Spleen (tissue), 3 donors: ENCODE measurements around the gene GPR15LG.

Source experiments
- POLR2A ChIP-seq, 3 donors: fragments of 450-650 bp; IDR thresholded peaks; one replicate each; pipeline ENCODE4 v1.5.1; 2017; ENCODE audit warnings: antibody characterized with exemption in 3 of 3, mild to moderate bottlenecking in 1 of 3
- POLR2AphosphoS5 ChIP-seq, 3 donors: sonication (generic); formaldehyde crosslinking; IDR thresholded peaks; one replicate each; pipeline ENCODE4 v1.5.1; 2017; ENCODE audit warnings: antibody characterized with exemption in 3 of 3

DNA sequence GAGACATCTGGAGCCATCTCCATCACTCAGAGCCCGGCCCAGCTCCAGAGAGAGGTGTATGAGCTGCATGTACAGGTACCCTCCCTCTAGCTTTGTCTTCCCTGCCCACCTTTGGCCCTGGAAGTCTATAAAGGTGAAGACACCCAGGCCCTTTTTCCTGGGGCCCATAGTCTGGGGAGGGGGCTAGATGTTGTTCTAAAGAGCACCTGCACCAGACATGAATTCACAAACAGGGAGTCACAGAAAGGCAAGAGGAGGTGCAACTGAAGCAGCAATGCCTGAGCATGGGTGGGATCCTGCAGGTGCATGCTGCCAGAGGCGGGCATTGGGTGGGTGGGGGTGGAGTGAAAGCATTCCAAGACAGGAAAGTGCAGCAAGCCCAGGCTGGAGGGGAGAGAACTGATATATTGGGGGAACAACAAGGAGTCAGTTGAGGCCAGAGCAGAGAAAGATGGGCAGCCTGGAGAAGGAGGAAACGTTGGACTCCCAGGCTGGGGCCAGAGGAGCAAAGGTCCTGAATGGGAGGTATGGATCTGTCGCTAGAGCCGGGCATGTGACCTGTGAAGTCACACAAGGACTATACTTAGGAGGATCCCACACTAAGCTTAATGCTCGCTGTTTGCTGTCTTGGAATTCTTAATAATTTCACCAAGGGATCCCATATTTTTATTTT lies 32.4 kb downstream of the GPR15LG start:
- TF ChIP-seq POLR2AphosphoS5 (IDR thresholded peaks at IDR 0.05) (no peak), POLR2A (IDR thresholded peaks at IDR 0.05) (no peak)
